Measurements from ENCODE around the gene KRT10.

The KRT10 gene

GRCh38 chr17:40813804-40814203 lies 8.6 kb downstream of the KRT10 start:
- peaks cover 6% of the 10 kb centered on the region for H3K36me3 ChIP-seq (ENCODE audit: insufficient read depth, low read length)
- DNase-seq (no peak), ATAC-seq (ENCODE audit: insufficient read depth, low read depth) (no peak)
- no peaks in the 10 kb centered on the region for H4K20me1 ChIP-seq (ENCODE audit: insufficient read depth, low read length)
- no peak for TF ChIP-seq EZH2 (IDR thresholded peaks at IDR 0.05; ENCODE audit: borderline replicate concordance, low read depth, low read length, severe bottlenecking)
- TF ChIP-seq, protein P1, sequence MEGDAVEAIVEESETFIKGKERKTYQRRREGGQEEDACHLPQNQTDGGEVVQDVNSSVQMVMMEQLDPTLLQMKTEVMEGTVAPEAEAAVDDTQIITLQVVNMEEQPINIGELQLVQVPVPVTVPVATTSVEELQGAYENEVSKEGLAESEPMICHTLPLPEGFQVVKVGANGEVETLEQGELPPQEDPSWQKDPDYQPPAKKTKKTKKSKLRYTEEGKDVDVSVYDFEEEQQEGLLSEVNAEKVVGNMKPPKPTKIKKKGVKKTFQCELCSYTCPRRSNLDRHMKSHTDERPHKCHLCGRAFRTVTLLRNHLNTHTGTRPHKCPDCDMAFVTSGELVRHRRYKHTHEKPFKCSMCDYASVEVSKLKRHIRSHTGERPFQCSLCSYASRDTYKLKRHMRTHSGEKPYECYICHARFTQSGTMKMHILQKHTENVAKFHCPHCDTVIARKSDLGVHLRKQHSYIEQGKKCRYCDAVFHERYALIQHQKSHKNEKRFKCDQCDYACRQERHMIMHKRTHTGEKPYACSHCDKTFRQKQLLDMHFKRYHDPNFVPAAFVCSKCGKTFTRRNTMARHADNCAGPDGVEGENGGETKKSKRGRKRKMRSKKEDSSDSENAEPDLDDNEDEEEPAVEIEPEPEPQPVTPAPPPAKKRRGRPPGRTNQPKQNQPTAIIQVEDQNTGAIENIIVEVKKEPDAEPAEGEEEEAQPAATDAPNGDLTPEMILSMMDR (IDR thresholded peaks at IDR 0.05; ENCODE audit: borderline replicate concordance, extremely low read depth, low read length, poor library complexity, severe bottlenecking), result no peak
- H3K4me3 ChIP-seq (ENCODE audit: low read depth in 1 of 2, low read length in 2 of 2), result no peak overlapping the region
- H3K27ac ChIP-seq (ENCODE audit: low read length), result no peak overlapping the region
- H3K27me3 ChIP-seq (ENCODE audit: insufficient read depth, low read length, poor library complexity), result no peaks in the 10 kb centered on the region
- no peaks in the 10 kb centered on the region for H3K9me3 ChIP-seq (ENCODE audit: insufficient read depth, low read length, severe bottlenecking)
- H3K79me2 ChIP-seq (ENCODE audit: insufficient read depth, low read length), result peaks cover 10% of the 10 kb centered on the region
- no peak overlapping the region for H2AFZ ChIP-seq (ENCODE audit: low read depth, low read length)
- H3K9ac ChIP-seq (ENCODE audit: low read depth, low read length), result no peak overlapping the region
- H3K4me1 ChIP-seq (ENCODE audit: insufficient read depth, low read length), result peaks cover 14% of the 10 kb centered on the region
- no peak overlapping the region for H3K4me2 ChIP-seq (ENCODE audit: insufficient read depth, low read length)

GRCh38 chr17:40812639-40813038 lies 9.8 kb downstream of the KRT10 start:
- ATAC-seq (ENCODE audit: insufficient read depth, low read depth) (no peak), DNase-seq (no peak)
- H3K27me3 ChIP-seq (ENCODE audit: insufficient read depth, low read length, poor library complexity), result no peaks in the 10 kb centered on the region
- no peak overlapping the region for H2AFZ ChIP-seq (ENCODE audit: low read depth, low read length)
- H3K27ac ChIP-seq (ENCODE audit: low read length), result no peak overlapping the region
- no peaks in the 10 kb centered on the region for H4K20me1 ChIP-seq (ENCODE audit: insufficient read depth, low read length)
- TF ChIP-seq, protein P1 (IDR thresholded peaks at IDR 0.05; ENCODE audit: borderline replicate concordance, extremely low read depth, low read length, poor library complexity, severe bottlenecking), result no peak
- no peak for TF ChIP-seq EZH2 (IDR thresholded peaks at IDR 0.05; ENCODE audit: borderline replicate concordance, low read depth, low read length, severe bottlenecking)
- 0 out of 2 replicates have a peak, but pooled peaks cover 4% of the 10 kb centered on the region for H3K79me2 ChIP-seq (ENCODE audit: insufficient read depth, low read length)
- H3K9ac ChIP-seq (ENCODE audit: low read depth, low read length), result no peak overlapping the region
- peaks cover 6% of the 10 kb centered on the region for H3K36me3 ChIP-seq (ENCODE audit: insufficient read depth, low read length)
- H3K4me3 ChIP-seq (ENCODE audit: low read depth in 1 of 2, low read length in 2 of 2), result no peak overlapping the region
- no peaks in the 10 kb centered on the region for H3K9me3 ChIP-seq (ENCODE audit: insufficient read depth, low read length, severe bottlenecking)
- H3K4me1 ChIP-seq (ENCODE audit: insufficient read depth, low read length), result peaks cover 7% of the 10 kb centered on the region
- H3K4me2 ChIP-seq (ENCODE audit: insufficient read depth, low read length), result no peak overlapping the region

DNA sequence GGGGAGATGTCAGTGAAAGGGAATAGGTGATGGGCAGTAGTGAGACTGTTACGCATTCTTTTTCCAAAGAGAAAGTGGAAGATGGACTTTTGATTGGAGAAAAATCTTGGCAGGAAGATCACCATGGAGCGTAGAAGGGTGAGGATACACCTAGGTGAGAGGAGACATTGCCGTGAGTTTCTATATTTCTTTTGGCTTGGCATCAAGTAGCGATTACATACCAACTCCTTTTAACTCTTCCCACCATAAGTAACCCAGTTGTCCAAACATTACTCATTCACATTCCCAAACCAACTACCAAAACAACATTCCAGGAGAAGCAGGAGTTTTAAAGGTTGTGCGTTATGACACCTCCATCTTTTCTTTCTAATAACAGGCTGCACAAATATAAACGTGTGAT lies 11.9 kb downstream of the KRT10 start:
- Histone ChIP-seq H3K79me2 (ENCODE audit: insufficient read depth, low read length) (no peaks in the 10 kb centered on the region), H3K36me3 (ENCODE audit: insufficient read depth, low read length) (no peaks in the 10 kb centered on the region), H3K4me2 (ENCODE audit: insufficient read depth, low read length) (no peak overlapping the region), H3K4me1 (ENCODE audit: insufficient read depth, low read length) (no peaks in the 10 kb centered on the region), H3K27ac (ENCODE audit: low read length) (no peak overlapping the region), H3K4me3 (ENCODE audit: low read depth in 1 of 2, low read length in 2 of 2) (no peak overlapping the region), H3K27me3 (ENCODE audit: insufficient read depth, low read length, poor library complexity) (peaks cover 12% of the 10 kb centered on the region), H3K9me3 (ENCODE audit: insufficient read depth, low read length, severe bottlenecking) (no peaks in the 10 kb centered on the region), H4K20me1 (ENCODE audit: insufficient read depth, low read length) (no peaks in the 10 kb centered on the region), H2AFZ (ENCODE audit: low read depth, low read length) (no peak overlapping the region), H3K9ac (ENCODE audit: low read depth, low read length) (no peak overlapping the region)
- no peak for TF ChIP-seq EZH2 (IDR thresholded peaks at IDR 0.05; ENCODE audit: borderline replicate concordance, low read depth, low read length, severe bottlenecking)
- TF ChIP-seq, protein P1 (IDR thresholded peaks at IDR 0.05; ENCODE audit: borderline replicate concordance, extremely low read depth, low read length, poor library complexity, severe bottlenecking), result no peak
- ATAC-seq (ENCODE audit: insufficient read depth, low read depth) (no peak), DNase-seq (no peak)

Data from DND-41 (cell line).